Thoracic aorta (tissue), 2 donors: ENCODE data around the gene DRC1. TPM values are rescaled to one million over a fixed set of nuclear protein-coding genes. Genes with fewer than 3 reads are reported as not detected.

ENCODE experiments used
- ATAC-seq: fragments of 150-250 bp; one replicate; pipeline ENCODE4 v1.8.0; 2017; ENCODE audit warnings: low read depth; ENCODE audit not compliant: insufficient number of reproducible peaks, low FRiP score
- DNase-seq: peaks from one replicate; pipeline ENCODE4 v3.0.0-alpha.2; 2020; ENCODE audit warnings: low spot score
- H3K27ac ChIP-seq, 2 donors: fragments of 200-600 bp; sonication (generic); 1 replicate in 1 of 2; 2 replicates in 1 of 2; pipeline ENCODE4 v1.5.1; 2016; ENCODE audit warnings: mild to moderate bottlenecking in 2 of 2, moderate library complexity in 2 of 2
- H3K27me3 ChIP-seq: fragments of 200-600 bp; sonication (generic); replicated peaks from 2 replicates; pipeline ENCODE4 v1.6.0; 2016; ENCODE audit warnings: mild to moderate bottlenecking; ENCODE audit not compliant: insufficient read depth
- H3K36me3 ChIP-seq: fragments of 200-600 bp; sonication (generic); one replicate; pipeline ENCODE4 v1.5.1; 2016
- H3K4me1 ChIP-seq, 2 donors: fragments of 200-600 bp; sonication (generic); 1 replicate in 1 of 2; 2 replicates in 1 of 2; pipeline versions ENCODE4 v1.5.1 to v1.6.0; 2016; ENCODE audit warnings: low read depth in 2 of 2, mild to moderate bottlenecking in 1 of 2; ENCODE audit not compliant: control insufficient read depth in 1 of 2
- H3K4me3 ChIP-seq: fragments of 200-600 bp; sonication (generic); 2 replicates; pipeline ENCODE4 v1.5.1; 2016; ENCODE audit warnings: mild to moderate bottlenecking
- H3K9me3 ChIP-seq: fragments of 200-600 bp; sonication (generic); 2 replicates; pipeline ENCODE4 v1.5.1; 2016
- CTCF ChIP-seq: fragments of 200-600 bp; sonication (generic); IDR thresholded peaks from one replicate; pipeline ENCODE4 v1.5.1; 2019; ENCODE audit warnings: antibody characterized with exemption
- total RNA-seq, 2 donors: library from RNA; depleted of rRNA; stranded (reverse); fragments of >200 nt; gene quantifications; one replicate each; pipeline versions ENCODE4 v1.1.0 to v1.2.3, GENCODE V29; 2016

Gene DRC1
- total RNA-seq, 2 donors from 2014 or later = not detected

- TF ChIP-seq CTCF = no peak
- ATAC-seq (no peak), DNase-seq (no peak)
- Histone ChIP-seq H3K36me3 (no peaks in the 10 kb centered on the region), H3K27me3 (no peaks in the 10 kb centered on the region), H3K9me3 (peaks cover 4% of the 10 kb centered on the region), H3K27ac (no peak overlapping the region), H3K4me3 (no peak overlapping the region), H3K4me1 (no peaks in the 10 kb centered on the region)
Observed at GRCh38 chr2:26469955-26470354, 68.2 kb downstream of the DRC1 start.

GRCh38 chr2:26470601-26471260 lies 69.0 kb downstream of the DRC1 start:
- DNase-seq = no peak
- Histone ChIP-seq H3K27me3 (no peaks in the 10 kb centered on the region), H3K4me3 (no peak overlapping the region), H3K27ac (no peak overlapping the region), H3K4me1 (no peaks in the 10 kb centered on the region), H3K9me3 (peaks cover 4% of the 10 kb centered on the region), H3K36me3 (no peaks in the 10 kb centered on the region)
- no peak for ATAC-seq
- no peak for TF ChIP-seq CTCF

GRCh38 chr2:26471289-26471688 lies 69.6 kb downstream of the DRC1 start:
- Histone ChIP-seq H3K9me3 (peaks cover 4% of the 10 kb centered on the region), H3K27me3 (no peaks in the 10 kb centered on the region), H3K27ac (no peak overlapping the region), H3K4me1 (no peaks in the 10 kb centered on the region), H3K4me3 (no peak overlapping the region), H3K36me3 (no peaks in the 10 kb centered on the region)
- ATAC-seq (no peak), DNase-seq (no peak)
- no peak for TF ChIP-seq CTCF

DNA sequence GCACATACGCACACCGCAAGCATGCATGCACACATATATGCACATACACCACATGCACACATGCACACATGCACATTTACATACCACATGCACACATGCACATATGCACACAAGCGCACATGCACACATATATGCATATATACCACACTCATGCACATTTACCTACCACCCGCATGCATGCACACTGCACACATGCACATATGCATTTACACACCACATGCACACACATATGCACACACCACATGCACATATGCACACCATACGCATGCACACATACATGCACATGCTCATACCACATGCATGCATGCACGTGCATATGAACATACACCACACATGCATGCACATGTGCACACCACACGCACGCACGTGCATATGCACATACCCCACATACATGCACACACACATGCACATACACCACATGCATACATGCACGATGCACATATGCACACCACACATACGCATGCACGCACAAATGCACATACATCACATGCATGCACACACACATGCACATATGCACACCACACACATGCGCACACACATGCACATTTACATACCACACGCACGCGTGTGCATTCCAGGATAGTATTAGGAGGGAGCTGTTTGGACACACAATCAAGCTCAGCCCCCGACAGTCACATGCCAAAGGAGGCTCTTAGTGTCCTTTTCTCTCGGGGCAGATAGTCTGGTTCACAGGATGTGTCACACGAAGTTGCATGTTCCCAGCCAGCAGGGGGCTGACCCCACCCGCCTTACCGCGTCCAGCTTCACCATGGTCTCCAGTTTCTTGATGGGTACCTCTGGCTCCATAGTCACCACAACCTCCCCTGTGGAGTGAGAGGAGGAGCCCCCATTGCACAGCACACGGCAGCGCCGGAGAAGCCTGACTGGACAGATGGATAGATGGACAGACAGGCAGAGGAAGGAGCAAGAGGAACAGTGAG lies 70.3 kb downstream of the DRC1 start:
- H3K27ac ChIP-seq = no peak overlapping the region
- no peak overlapping the region for H3K4me3 ChIP-seq
- ATAC-seq (no peak), DNase-seq (no peak)
- TF ChIP-seq CTCF = no peak
- no peaks in the 10 kb centered on the region for H3K27me3 ChIP-seq
- H3K9me3 ChIP-seq = peaks cover 4% of the 10 kb centered on the region
- no peaks in the 10 kb centered on the region for H3K36me3 ChIP-seq
- no peaks in the 10 kb centered on the region for H3K4me1 ChIP-seq
